GM18520 (cell line): Measurements from ENCODE around the gene GCSAML.
"Not testable (repeated sequence)": the region's sequence is repeated elsewhere in the genome, so short reads cannot be mapped to it uniquely, and the experiment has no call there.

Source experiments
- ATAC-seq: cut with Tn5 transposase; IDR thresholded peaks from one replicate; pipeline ENCODE4 v1.9.1; 2021; ENCODE audit not compliant: unreplicated experiment

GCSAML gene

GRCh38 chr1:247548769-247549182, at the start of gene GCSAML:
Gene GCSAML, plus strand, starts transcription at chr1:247549134. Its CDS starts 58 bp downstream, at chr1:247549192.
- ATAC-seq, result no peak

GRCh38 chr1:247500865-247501264, 48.1 kb upstream of the GCSAML start:
- ATAC-seq, result no peak

GRCh38 chr1:247506831-247507230, 42.1 kb upstream of the GCSAML start:
- ATAC-seq, result no peak

GRCh38 chr1:247517795-247518612, 30.9 kb upstream of the GCSAML start:
- ATAC-seq, result no peak

GRCh38 chr1:247518613-247518891, 30.4 kb upstream of the GCSAML start:
- no peak for ATAC-seq

GRCh38 chr1:247521886-247522285, 27.0 kb upstream of the GCSAML start:
- not testable (repeated sequence) for ATAC-seq

GRCh38 chr1:247528812-247529474, 20.0 kb upstream of the GCSAML start:
- ATAC-seq, result no peak

- ATAC-seq, result no peak
These were observed 19.1 kb upstream of the GCSAML start for GRCh38 chr1:247529771-247530355.

GRCh38 chr1:247530785-247531184, 18.1 kb upstream of the GCSAML start:
- ATAC-seq, result no peak

- no peak for ATAC-seq
These were observed 17.0 kb upstream of the GCSAML start for GRCh38 chr1:247531937-247532336.

- ATAC-seq, result no peak
These were observed 13.5 kb upstream of the GCSAML start for GRCh38 chr1:247535402-247535801.

GRCh38 chr1:247536340-247536739, 12.6 kb upstream of the GCSAML start, which contains the start of gene OR2C3:
Gene OR2C3, minus strand, starts transcription at chr1:247536440. Its CDS starts 3,929 bp downstream, at chr1:247532511.
- no peak for ATAC-seq

GRCh38 chr1:247538561-247538960, 10.4 kb upstream of the GCSAML start:
- ATAC-seq, result no peak

GRCh38 chr1:247539215-247539614, 9.7 kb upstream of the GCSAML start:
- no peak for ATAC-seq

- ATAC-seq, result no peak
These were observed 8.4 kb upstream of the GCSAML start for GRCh38 chr1:247540581-247540980.

GRCh38 chr1:247542811-247543210, 6.1 kb upstream of the GCSAML start:
- ATAC-seq, result no peak

GRCh38 chr1:247548092-247548491, 842 bp upstream of the GCSAML start:
- no peak for ATAC-seq

GRCh38 chr1:247551721-247552120, 2.8 kb downstream of the GCSAML start:
- ATAC-seq, result no peak

GRCh38 chr1:247552231-247552630, 3.3 kb downstream of the GCSAML start:
- ATAC-seq, result no peak

GRCh38 chr1:247557926-247558674, 9.2 kb downstream of the GCSAML start:
- ATAC-seq, result no peak

GRCh38 chr1:247561711-247562110, 12.8 kb downstream of the GCSAML start:
- ATAC-seq, result no peak
